Stimulated activated naive B cell treated with anti-CD40 and anti-IgM and Interleukin-4, amounts not matched to agents 10 μg/mL and 1 μg/mL and 100 μg/mL, for 72 hours (primary cell): ENCODE data around the gene CTDP1.
"Not testable (repeated sequence)": the region's sequence is repeated elsewhere in the genome, so short reads cannot be mapped to it uniquely, and the experiment has no call there.

Source experiments
- ATAC-seq, 2 donors: fragments of 150-1000 bp; cut with Tn5 transposase; replicated peaks; 2 replicates each; pipeline ENCODE4 v1.10.0; 2021; ENCODE audit warnings: moderate library complexity in 1 of 2
- DNase-seq: peaks from one replicate; pipeline ENCODE4 v3.0.0; 2021
- H3K27ac Mint-ChIP-seq: one replicate; pipeline ENCODE4 v1.8.0; 2022; ENCODE audit warnings: mild to moderate bottlenecking, mixed read lengths
- H3K27me3 Mint-ChIP-seq, 2 donors: one replicate each; pipeline ENCODE4 v1.8.0; 2022; ENCODE audit warnings: mixed read lengths in 2 of 2
- H3K36me3 Mint-ChIP-seq, 2 donors: one replicate each; pipeline ENCODE4 v1.8.0; 2022; ENCODE audit warnings: mixed read lengths in 2 of 2, mild to moderate bottlenecking in 1 of 2
- H3K4me1 Mint-ChIP-seq, 2 donors: one replicate each; pipeline ENCODE4 v1.8.0; 2022; ENCODE audit warnings: mixed read lengths in 2 of 2, mild to moderate bottlenecking in 1 of 2
- H3K4me3 Mint-ChIP-seq, 2 donors: one replicate each; pipeline ENCODE4 v1.8.0; 2022; ENCODE audit warnings: mild to moderate bottlenecking in 2 of 2, mixed read lengths in 2 of 2, moderate library complexity in 1 of 2
- H3K9me3 Mint-ChIP-seq, 2 donors: one replicate each; pipeline ENCODE4 v1.8.0; 2022; ENCODE audit warnings: mixed read lengths in 2 of 2, mild to moderate bottlenecking in 1 of 2

CTDP1 gene

DNA sequence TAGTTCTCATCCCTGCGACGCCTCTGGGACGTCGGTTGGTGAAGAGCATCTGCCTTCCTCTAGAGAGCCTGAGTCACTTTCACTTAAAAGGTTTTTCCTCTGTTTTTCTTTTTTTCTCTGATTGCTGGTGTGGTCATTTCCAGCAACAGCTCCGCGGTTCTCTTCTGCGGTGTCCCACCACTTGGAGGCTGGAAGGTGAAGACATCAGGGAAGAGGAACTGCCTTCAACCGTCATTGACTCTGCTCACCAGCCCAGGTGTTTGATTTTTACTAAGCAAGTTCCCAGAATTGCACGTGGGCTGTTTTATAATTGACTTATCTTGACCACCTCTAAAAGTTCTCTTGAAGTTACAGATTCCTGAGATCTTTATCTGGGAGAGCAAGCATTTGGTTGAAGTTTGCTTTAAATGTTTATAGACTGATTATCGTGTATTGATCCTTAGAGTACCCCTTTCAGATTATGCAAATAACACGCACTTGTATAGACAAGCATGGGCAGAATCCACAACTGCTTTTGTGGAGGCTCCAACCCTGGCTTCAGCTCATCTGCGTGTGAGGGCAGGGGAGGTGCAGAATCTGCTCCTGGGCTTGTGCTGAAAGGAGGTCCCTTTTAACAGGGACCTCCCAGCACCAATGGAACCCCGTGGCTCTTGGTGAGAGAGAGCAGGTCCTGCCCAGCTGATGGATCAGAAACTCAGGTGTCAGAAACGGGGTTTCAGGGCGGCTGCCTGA is 3.5 kb downstream of the CTDP1 start:
- DNase-seq (peak; percentile 59), ATAC-seq (no peak)
- Mint-ChIP-seq H3K27me3 (no peaks in the 10 kb centered on the region), H3K36me3 (peaks cover 12 to 28% of the 10 kb centered on the region in 2 donors), H3K27ac (peak overlapping the region; percentile 94), H3K9me3 (no peaks in the 10 kb centered on the region), H3K4me1 (peaks cover 37 to 58% of the 10 kb centered on the region in 2 donors), H3K4me3 (peak overlapping the region in 1 of 2 donors; percentile 74)

DNA sequence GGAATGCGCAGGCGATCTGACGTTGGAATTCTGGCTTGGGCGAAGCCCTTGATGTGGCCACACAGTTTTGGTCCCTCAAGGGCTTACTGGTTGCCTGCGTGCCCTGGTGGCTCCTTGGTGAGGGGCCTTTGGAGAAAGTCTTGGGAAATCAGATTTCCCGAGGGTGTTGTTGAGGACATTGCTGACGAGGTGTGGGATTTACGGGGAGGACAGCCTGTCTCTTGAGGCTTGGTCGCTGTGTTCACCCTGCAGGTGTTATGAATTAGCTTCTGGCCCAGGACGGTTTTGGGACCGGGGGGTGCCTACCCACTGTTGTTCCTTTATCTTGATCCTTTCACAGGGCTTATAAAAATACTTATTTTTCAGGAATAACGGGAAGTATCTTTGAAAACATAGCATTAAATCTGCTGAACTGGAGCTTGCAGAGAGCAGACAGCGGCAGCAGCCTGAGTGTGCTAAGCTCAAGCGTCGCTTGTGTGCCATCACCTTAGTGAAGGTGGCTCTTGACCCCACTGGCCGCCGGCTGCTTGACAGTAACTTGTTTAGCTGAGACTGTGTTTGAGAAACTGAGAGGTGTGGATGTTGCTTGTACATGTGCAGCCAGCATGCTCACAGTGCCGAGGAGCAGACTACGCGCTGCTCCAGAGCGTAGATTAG is 4.2 kb downstream of the CTDP1 start:
- H3K4me3 Mint-ChIP-seq: peak overlapping the region in 1 of 2 donors; percentile 74
- H3K27me3 Mint-ChIP-seq: no peaks in the 10 kb centered on the region
- peaks cover 12 to 28% of the 10 kb centered on the region in 2 donors for H3K36me3 Mint-ChIP-seq
- DNase-seq (no peak), ATAC-seq (no peak)
- no peaks in the 10 kb centered on the region for H3K9me3 Mint-ChIP-seq
- H3K4me1 Mint-ChIP-seq: peaks cover 37 to 51% of the 10 kb centered on the region in 2 donors
- peak overlapping the region; percentile 94 for H3K27ac Mint-ChIP-seq

DNA sequence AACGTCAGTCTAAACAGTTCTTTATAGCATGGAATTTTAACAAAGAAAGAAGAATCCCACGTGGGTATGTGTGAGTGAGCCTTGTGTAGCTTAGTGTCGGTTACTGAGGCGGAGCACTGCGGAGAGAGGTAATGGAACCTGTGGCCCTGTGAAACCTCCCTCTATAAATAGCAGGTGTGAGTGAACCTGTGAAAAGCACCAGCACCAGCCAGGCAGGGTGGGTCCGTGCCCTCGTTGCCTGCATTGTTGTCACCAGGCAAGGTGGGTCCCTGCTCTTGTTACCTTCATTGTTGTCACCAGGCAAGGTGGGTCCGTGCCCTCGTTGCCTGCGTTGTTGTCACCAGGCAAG is 4.7 kb downstream of the CTDP1 start:
- no peaks in the 10 kb centered on the region for H3K9me3 Mint-ChIP-seq
- H3K36me3 Mint-ChIP-seq: peaks cover 12 to 28% of the 10 kb centered on the region in 2 donors
- peak overlapping the region; percentile 94 for H3K27ac Mint-ChIP-seq
- DNase-seq: no peak
- no peaks in the 10 kb centered on the region for H3K27me3 Mint-ChIP-seq
- H3K4me3 Mint-ChIP-seq: no peak overlapping the region
- peaks cover 41 to 48% of the 10 kb centered on the region in 2 donors for H3K4me1 Mint-ChIP-seq
- no peak for ATAC-seq

DNA sequence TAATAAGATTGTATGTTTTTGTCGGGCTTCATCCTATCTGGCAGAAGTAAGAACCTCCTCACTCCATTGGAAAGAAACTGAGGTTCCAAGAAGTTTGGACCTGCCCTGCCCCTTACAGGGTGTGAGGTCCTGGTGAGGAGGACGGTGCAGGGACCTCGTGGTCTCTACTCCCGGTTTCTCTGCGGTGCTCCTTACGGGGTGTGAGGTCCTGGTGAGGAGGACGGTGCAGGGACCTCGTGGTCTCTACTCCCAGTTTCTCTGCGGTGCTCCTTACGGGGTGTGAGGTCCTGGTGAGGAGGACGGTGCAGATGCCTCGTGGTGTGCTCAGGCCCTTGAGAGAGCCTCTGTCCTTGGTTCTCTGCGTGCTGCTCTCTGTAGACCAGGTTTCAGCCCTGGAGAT is 5.2 kb downstream of the CTDP1 start:
- Mint-ChIP-seq H3K36me3 (peaks cover 9 to 28% of the 10 kb centered on the region in 2 donors), H3K27me3 (no peaks in the 10 kb centered on the region), H3K4me1 (peaks cover 41 to 48% of the 10 kb centered on the region in 2 donors), H3K9me3 (no peaks in the 10 kb centered on the region), H3K27ac (peak overlapping the region; percentile 42), H3K4me3 (no peak overlapping the region)
- ATAC-seq (no peak), DNase-seq (no peak)

DNA sequence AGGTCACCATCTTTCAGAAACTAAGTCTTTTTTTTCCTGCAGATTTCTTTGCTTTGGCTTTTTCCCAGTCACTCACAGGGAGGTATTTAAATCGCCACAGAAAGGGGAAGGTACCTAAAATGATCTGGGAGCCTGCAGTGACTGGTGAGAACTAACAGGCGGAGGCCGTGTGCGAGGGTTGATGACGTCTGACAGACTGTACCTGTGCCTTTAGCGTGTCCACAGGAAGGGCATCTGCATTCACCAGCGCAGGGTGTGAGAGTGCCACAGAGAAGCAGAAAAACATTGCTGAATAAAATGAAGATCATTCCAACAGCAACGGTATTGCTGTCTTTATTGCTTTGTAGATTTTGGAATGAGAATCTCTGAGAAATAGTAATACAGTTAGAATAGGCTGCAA is 5.7 kb downstream of the CTDP1 start:
- H3K4me1 Mint-ChIP-seq: peaks cover 41 to 50% of the 10 kb centered on the region in 2 donors
- peaks cover 9 to 31% of the 10 kb centered on the region in 2 donors for H3K36me3 Mint-ChIP-seq
- DNase-seq (no peak), ATAC-seq (no peak)
- no peak overlapping the region for H3K27ac Mint-ChIP-seq
- H3K27me3 Mint-ChIP-seq: no peaks in the 10 kb centered on the region
- no peak overlapping the region for H3K4me3 Mint-ChIP-seq
- no peaks in the 10 kb centered on the region for H3K9me3 Mint-ChIP-seq

DNA sequence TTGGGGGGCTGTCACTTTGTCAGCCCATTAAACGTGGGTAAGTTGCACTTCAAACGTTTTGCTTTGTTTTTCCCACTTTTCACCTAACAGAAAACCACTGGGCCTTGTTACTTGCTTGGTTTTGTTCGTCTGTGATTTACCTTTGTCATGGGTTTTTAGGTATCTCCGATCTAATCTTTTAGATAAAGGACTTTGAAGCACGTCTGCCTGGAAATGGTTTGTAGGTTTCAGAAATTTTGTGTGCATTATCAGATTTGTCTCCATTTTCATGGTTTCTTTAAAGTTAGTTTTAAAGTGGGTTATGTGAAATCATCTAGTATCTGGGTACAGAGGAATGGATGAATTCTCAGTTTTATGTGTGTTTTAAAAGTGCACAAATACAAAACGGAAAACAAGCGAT is 6.4 kb downstream of the CTDP1 start:
- H3K9me3 Mint-ChIP-seq: no peaks in the 10 kb centered on the region
- H3K4me3 Mint-ChIP-seq: no peak overlapping the region
- no peak for ATAC-seq
- H3K27me3 Mint-ChIP-seq: no peaks in the 10 kb centered on the region
- no peak overlapping the region for H3K27ac Mint-ChIP-seq
- H3K36me3 Mint-ChIP-seq: peaks cover 9 to 32% of the 10 kb centered on the region in 2 donors
- DNase-seq: no peak
- H3K4me1 Mint-ChIP-seq: peaks cover 37 to 47% of the 10 kb centered on the region in 2 donors

DNA sequence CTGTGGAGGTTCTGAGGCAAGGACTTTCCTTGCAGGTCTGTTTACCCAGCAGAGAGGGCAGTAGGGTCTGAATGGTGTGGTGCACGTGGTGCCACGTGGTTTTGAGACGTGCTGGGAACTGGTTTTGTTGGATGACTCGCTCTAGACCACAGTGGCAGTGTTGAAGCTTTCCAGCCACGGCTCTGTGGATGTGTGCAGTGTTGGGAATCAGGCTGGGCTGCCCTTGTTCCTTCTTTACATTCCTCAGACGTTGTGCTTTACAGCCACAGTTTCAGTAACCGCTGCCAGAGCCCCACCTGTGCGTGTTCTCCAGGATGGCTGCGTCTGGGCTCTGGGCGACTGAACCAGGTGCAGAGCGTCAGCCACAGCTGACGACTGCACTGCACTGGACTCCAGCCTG is 8.2 kb downstream of the CTDP1 start:
- H3K27ac Mint-ChIP-seq: no peak overlapping the region
- ATAC-seq (no peak), DNase-seq (no peak)
- no peaks in the 10 kb centered on the region for H3K27me3 Mint-ChIP-seq
- H3K4me3 Mint-ChIP-seq: no peak overlapping the region
- peaks cover 10 to 33% of the 10 kb centered on the region in 2 donors for H3K36me3 Mint-ChIP-seq
- H3K9me3 Mint-ChIP-seq: no peaks in the 10 kb centered on the region
- peaks cover 32 to 39% of the 10 kb centered on the region in 2 donors for H3K4me1 Mint-ChIP-seq

DNA sequence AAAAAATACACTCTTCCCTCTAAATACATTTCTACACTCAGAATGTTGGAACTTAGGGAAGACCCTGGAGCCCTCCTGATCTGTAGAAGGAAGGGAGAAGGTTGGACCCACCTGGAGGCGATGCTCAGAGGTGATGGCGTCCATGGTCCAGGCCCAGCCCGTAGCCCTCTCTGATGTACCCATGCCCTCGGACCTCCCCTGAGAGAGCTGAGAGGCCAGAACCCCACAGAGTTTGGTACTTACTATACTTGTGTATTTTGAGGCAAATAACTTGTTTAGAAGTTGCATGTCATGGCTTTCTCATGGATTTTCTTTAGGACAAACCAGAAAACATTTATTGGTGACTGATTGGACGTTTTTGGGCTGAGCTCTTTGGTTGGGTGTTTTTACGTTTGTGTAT is 10.5 kb downstream of the CTDP1 start:
- Mint-ChIP-seq H3K4me3 (no peak overlapping the region), H3K4me1 (peaks cover 17 to 30% of the 10 kb centered on the region in 2 donors), H3K27me3 (no peaks in the 10 kb centered on the region), H3K36me3 (peaks cover 4 to 21% of the 10 kb centered on the region in 2 donors), H3K9me3 (no peaks in the 10 kb centered on the region), H3K27ac (no peak overlapping the region)
- DNase-seq (no peak), ATAC-seq (no peak)

DNA sequence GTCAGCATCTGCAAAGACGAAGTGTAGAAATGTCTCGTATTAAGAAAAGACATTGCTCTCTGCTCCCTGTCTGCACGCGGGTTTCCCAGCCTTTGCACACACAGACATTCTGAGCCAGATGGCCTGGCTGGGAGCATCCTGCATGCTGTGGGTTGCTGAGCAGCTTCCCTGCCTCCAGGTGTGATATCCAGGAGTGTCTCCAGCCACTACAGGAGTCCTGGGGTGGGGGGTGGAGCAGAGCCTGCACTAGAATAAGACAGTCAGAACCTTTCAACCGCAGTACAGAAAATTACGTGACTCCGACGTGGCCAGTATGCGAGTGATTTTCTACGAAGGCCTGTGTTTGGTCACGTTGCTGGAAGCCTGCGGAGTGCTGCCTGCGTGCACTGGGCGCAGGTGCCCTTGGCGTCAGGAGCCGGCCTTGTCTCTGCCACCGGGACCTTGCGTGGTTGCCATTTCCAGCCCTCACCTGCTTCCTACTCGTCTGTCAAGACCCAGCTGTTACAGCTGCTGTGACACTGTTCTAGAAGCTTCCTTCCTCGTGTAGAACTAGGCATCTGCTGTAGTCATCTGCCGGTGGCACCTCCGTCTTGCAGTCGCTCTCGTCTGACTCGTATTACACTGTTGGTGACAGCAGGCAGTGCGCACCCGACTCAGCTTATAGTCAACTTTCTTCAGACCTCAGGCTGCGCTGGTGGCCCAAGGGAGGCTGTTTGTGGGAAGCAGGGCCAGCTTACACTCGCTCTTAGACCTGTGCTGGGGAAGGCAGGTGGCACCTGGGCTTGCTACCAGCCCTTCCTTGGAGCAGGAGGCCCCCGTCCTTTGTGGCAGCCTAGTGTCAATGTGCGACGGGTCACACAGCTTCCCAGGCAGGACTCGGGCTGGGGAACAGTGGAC is 11.2 kb downstream of the CTDP1 start:
- H3K27me3 Mint-ChIP-seq: no peaks in the 10 kb centered on the region

DNA sequence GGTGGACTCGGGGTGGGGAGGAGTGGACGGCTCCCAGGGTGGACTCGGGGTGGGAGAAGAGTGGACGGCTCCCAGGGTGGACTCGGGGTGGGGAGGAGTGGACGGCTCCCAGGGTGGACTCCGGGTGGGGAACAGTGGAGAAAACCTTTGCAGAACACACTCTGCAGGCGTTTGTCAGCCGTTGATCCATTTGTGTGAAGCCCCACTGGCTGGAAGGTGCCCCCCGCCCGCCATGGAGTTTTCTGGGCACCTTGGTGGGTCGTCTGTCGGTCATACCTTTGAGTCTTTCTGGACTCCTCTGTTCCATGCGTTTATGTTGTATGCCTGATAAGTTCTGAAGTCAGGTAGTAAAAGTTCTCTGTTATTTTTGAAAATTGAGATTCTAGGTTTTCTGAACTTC is 12.5 kb downstream of the CTDP1 start:
- no peaks in the 10 kb centered on the region for H3K9me3 Mint-ChIP-seq
- peaks cover 13 to 25% of the 10 kb centered on the region in 2 donors for H3K4me1 Mint-ChIP-seq
- DNase-seq (no peak), ATAC-seq (no peak)
- no peak overlapping the region for H3K27ac Mint-ChIP-seq
- H3K4me3 Mint-ChIP-seq: no peak overlapping the region
- no peaks in the 10 kb centered on the region for H3K27me3 Mint-ChIP-seq
- H3K36me3 Mint-ChIP-seq: peaks cover 11 to 27% of the 10 kb centered on the region in 2 donors

More for the DNA sequence above, 11.2 kb downstream of the CTDP1 start:
- ATAC-seq: peak in 1 of 2 donors; percentile 31
- Mint-ChIP-seq H3K4me1 (peaks cover 15 to 25% of the 10 kb centered on the region in 2 donors), H3K4me3 (peak overlapping the region in 1 of 2 donors; percentile 9), H3K9me3 (no peaks in the 10 kb centered on the region), H3K36me3 (peaks cover 7 to 22% of the 10 kb centered on the region in 2 donors), H3K27ac (peak overlapping the region; percentile 66)
- DNase-seq: no peak

DNA sequence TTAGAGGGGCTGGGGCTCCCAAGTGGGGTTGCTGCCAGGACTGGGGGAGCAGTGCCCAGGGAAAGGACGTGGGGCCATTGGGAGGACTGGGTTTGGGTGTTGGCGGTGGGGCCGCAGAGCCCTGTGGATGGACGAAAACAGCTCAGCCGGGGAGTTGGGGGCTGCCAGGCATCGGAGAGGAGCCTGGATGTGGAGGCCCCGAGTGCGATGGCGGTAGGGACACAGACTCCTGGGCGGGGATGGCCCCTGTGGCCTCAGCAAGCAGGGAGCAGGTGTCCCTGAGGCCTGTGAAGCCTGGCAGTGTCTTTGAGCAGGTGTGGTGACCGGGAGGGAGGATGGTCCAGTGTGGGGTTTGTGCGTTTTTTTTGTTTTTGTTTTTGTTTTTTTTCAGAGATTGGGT is 13.3 kb downstream of the CTDP1 start:
- no peak overlapping the region for H3K4me3 Mint-ChIP-seq
- no peak for ATAC-seq
- DNase-seq: no peak
- no peaks in the 10 kb centered on the region for H3K27me3 Mint-ChIP-seq
- H3K36me3 Mint-ChIP-seq: peaks cover 15 to 33% of the 10 kb centered on the region in 2 donors
- peaks cover 13 to 25% of the 10 kb centered on the region in 2 donors for H3K4me1 Mint-ChIP-seq
- H3K9me3 Mint-ChIP-seq: no peaks in the 10 kb centered on the region
- peak overlapping the region; percentile 32 for H3K27ac Mint-ChIP-seq

DNA sequence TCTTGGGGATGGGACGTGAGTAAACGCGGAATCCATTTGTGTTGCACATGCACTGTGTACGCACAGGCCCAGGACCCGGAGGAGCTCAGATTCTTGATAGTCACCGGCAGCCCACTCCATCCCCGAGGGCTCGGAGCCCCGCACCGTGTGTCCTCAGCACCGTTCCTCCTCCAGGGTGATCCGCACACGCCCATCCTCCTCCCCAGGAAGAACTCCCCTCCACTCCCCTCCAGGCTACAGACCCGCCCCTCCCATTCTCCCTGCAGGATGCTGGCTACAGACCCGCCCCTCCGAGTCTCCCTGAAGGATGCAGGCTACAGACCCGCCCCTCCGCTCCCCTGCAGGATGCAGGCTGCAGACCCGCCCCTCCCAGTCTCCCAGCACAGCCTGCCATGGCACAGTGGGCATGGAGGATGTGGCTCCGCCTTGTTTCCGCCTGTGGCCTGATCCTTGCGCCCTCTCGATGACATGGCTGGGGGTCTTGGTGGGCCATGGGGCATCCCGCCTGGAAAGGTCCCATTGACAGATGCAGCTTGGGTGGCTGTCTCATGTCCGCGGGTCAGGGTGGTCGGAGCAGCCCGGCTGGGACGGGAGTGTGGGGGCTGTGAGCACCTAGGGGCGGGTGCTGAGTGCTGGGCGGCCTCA is 14.1 kb downstream of the CTDP1 start:
- H3K9me3 Mint-ChIP-seq: no peaks in the 10 kb centered on the region
- no peaks in the 10 kb centered on the region for H3K27me3 Mint-ChIP-seq
- no peak for DNase-seq
- ATAC-seq: no peak
- no peak overlapping the region for H3K4me3 Mint-ChIP-seq
- peaks cover 19 to 38% of the 10 kb centered on the region in 2 donors for H3K36me3 Mint-ChIP-seq
- peaks cover 13 to 25% of the 10 kb centered on the region in 2 donors for H3K4me1 Mint-ChIP-seq
- H3K27ac Mint-ChIP-seq: no peak overlapping the region

DNA sequence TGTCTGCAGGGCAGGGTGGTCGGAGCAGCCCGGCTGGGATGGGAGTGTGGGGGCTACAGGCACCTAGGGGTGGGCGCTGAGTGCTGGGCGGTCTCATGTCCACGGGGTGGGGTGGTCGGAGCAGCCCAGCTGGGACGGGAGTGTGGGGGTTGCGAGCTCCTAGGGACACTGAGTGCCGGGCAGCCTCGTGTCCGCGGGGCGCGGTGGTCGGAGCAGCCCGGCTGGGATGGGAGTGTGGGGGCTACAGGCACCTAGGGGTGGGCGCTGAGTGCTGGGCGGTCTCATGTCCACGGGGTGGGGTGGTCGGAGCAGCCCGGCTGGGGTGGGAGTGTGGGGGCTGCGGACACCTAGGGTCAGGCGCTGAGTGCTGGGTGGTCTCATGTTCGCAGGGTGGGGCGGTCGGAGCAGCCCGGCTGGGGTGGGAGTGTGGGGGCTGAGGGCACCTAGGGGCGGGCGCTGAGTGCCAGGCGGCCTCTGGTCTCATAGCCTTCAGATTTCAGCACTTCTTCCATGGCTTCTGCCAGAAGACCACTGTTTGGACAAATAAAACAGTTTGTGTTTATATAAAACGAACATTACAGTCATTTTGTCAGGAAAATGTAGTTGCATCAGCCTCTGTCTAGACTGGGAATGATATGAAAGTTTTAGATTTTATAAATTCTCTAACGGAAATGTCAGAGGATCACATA is 14.7 kb downstream of the CTDP1 start:
- not testable (repeated sequence) for H3K27me3 Mint-ChIP-seq, ATAC-seq, H3K4me3 Mint-ChIP-seq, DNase-seq, H3K27ac Mint-ChIP-seq, H3K9me3 Mint-ChIP-seq
- peaks cover 22 to 38% of the 10 kb centered on the region in 2 donors for H3K36me3 Mint-ChIP-seq
- peaks cover 10 to 25% of the 10 kb centered on the region in 2 donors for H3K4me1 Mint-ChIP-seq
